Endothelial cell (in vitro differentiated cells): ENCODE results near the gene KCTD2. TPM values are rescaled to one million over a fixed set of nuclear protein-coding genes. Genes with fewer than 3 reads are reported as not detected.
"Not testable (repeated sequence)": the region's sequence is repeated elsewhere in the genome, so short reads cannot be mapped to it uniquely, and the experiment has no call there.

Experiments
- DNase-seq: peaks from one replicate; pipeline ENCODE4 v3.0.0; 2021; ENCODE audit warnings: low spot score
- H3K27ac Mint-ChIP-seq: one replicate; pipeline ENCODE4 v1.8.0; 2021; ENCODE audit warnings: mixed read lengths, inconsistent platforms; ENCODE audit not compliant: unreplicated experiment
- H3K27me3 Mint-ChIP-seq: one replicate; pipeline ENCODE4 v1.8.0; 2021; ENCODE audit warnings: mild to moderate bottlenecking, moderate library complexity, mixed read lengths, inconsistent platforms; ENCODE audit not compliant: unreplicated experiment
- H3K36me3 Mint-ChIP-seq: one replicate; pipeline ENCODE4 v1.8.0; 2021; ENCODE audit warnings: mild to moderate bottlenecking, low read depth, mixed read lengths, inconsistent platforms; ENCODE audit not compliant: unreplicated experiment
- H3K4me1 Mint-ChIP-seq: one replicate; pipeline ENCODE4 v1.8.0; 2021; ENCODE audit warnings: mild to moderate bottlenecking, mixed read lengths, inconsistent platforms; ENCODE audit not compliant: unreplicated experiment
- H3K4me3 Mint-ChIP-seq: one replicate; pipeline ENCODE4 v1.8.0; 2021; ENCODE audit warnings: mild to moderate bottlenecking, mixed read lengths, inconsistent platforms; ENCODE audit not compliant: unreplicated experiment
- H3K9me3 Mint-ChIP-seq: one replicate; pipeline ENCODE4 v1.8.0; 2021; ENCODE audit warnings: mixed read lengths, inconsistent platforms; ENCODE audit not compliant: unreplicated experiment
- CTCF ChIP-seq: fragments of 200-600 bp; sonication (generic); IDR thresholded peaks from one replicate; pipeline ENCODE4 v1.5.0; 2021; ENCODE audit warnings: antibody characterized with exemption; ENCODE audit not compliant: unreplicated experiment
- total RNA-seq: library from RNA; stranded (reverse); fragmentation: NEBNext Ultra II Directional; extraction: Animal tissue kit (Norgen Biotek cat#: 25700); gene quantifications from one replicate; pipeline ENCODE4 v1.2.1, GENCODE V29; 2021; ENCODE audit not compliant: unreplicated experiment

Gene KCTD2
- total RNA-seq, 1 donor from 2014 or later, result 33.5 TPM

GRCh38 chr17:75036643-75037268 is 10.3 kb upstream of the KCTD2 start:
- DNase-seq, result no peak
- peaks cover 29% of the 10 kb centered on the region for H3K27me3 Mint-ChIP-seq
- TF ChIP-seq CTCF, result no peak
- peaks cover 22% of the 10 kb centered on the region for H3K36me3 Mint-ChIP-seq
- no peaks in the 10 kb centered on the region for H3K9me3 Mint-ChIP-seq
- no peak overlapping the region for H3K27ac Mint-ChIP-seq
- peaks cover 13% of the 10 kb centered on the region for H3K4me1 Mint-ChIP-seq
- H3K4me3 Mint-ChIP-seq, result peak overlapping the region; percentile 77

DNA sequence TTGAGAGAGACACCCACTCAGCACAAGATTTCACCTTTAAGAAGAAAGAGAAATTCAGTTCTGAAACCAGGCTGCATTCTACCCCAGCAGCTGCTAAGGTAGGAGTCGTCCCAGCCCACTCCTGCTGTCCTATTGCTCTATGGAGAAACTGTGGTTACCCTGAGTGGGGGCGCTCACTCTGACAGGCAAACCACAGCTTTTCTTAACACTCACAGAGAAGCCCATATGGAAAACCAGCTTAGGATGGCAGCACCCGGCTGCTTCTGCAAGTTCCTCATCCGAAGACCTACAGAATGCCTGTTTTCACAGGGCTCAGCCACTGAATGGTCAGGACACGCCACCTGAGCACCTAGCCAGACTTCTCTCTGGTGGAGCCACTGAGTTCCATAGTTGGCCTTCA is 7.8 kb upstream of the KCTD2 start:
- H3K4me3 Mint-ChIP-seq, result no peak overlapping the region
- no peak overlapping the region for H3K27ac Mint-ChIP-seq
- no peak for DNase-seq
- H3K27me3 Mint-ChIP-seq, result peaks cover 17% of the 10 kb centered on the region
- H3K36me3 Mint-ChIP-seq, result peaks cover 20% of the 10 kb centered on the region
- TF ChIP-seq CTCF, result no peak
- peaks cover 25% of the 10 kb centered on the region for H3K4me1 Mint-ChIP-seq
- H3K9me3 Mint-ChIP-seq, result no peaks in the 10 kb centered on the region

DNA sequence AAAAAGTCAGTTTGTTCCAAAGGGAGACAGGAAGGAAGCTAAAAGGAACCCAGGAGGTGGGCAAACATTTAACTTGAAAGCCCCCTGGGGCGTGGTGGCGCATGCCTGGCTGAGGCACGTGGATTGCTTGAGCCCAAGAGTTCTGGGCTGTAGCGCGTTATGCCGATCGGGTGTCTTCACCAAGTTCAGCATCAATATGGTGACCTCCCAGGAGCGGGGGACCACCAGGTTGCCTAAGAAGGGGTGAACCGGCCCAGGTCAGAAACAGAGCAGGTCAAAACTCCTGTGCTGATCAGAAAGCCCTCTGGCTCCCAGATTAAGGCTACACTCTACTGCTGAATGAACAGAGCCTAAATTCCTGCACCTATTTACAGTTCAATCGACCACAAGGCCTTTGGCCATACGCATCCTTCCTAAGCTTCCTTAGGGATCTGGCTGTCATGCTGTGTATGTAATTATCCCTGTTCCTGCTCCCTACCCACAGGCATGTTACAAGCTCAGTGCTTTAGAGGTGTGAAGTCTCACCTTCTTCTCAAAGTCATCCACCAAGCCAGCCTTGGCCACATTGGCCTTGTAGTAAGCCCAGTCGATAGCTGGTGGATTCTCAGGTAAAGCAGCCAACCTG is 5.3 kb upstream of the KCTD2 start:
- no peak for TF ChIP-seq CTCF
- H3K27me3 Mint-ChIP-seq, result peaks cover 2% of the 10 kb centered on the region
- DNase-seq, result no peak
- H3K4me1 Mint-ChIP-seq, result peaks cover 40% of the 10 kb centered on the region
- H3K36me3 Mint-ChIP-seq, result peaks cover 17% of the 10 kb centered on the region
- H3K9me3 Mint-ChIP-seq, result no peaks in the 10 kb centered on the region
- peak overlapping the region; percentile 31 for H3K27ac Mint-ChIP-seq
- no peak overlapping the region for H3K4me3 Mint-ChIP-seq

DNA sequence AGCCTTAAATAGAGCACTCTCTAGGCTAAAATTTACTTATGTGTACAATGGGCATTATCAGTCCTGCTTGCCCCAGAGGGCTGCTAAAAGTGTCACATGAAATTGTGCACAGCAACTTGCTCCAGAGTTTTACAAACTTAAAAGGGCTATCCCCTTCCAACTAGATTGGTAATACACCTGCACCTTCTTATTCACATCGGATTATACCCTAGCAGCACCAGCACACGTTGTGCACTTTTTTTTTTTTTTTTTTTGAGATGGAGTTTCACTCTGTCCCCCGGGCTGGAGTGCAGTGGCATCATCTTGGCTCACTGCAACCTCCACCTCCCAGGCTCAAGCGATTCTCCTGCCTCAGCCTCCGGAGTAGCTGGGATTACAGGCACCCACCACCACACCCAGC is 3.2 kb upstream of the KCTD2 start:
- not testable (repeated sequence) for H3K4me3 Mint-ChIP-seq, H3K27me3 Mint-ChIP-seq, H3K9me3 Mint-ChIP-seq, DNase-seq
- peaks cover 50% of the 10 kb centered on the region for H3K4me1 Mint-ChIP-seq
- H3K27ac Mint-ChIP-seq, result peak overlapping the region; percentile 0
- peaks cover 16% of the 10 kb centered on the region for H3K36me3 Mint-ChIP-seq

DNA sequence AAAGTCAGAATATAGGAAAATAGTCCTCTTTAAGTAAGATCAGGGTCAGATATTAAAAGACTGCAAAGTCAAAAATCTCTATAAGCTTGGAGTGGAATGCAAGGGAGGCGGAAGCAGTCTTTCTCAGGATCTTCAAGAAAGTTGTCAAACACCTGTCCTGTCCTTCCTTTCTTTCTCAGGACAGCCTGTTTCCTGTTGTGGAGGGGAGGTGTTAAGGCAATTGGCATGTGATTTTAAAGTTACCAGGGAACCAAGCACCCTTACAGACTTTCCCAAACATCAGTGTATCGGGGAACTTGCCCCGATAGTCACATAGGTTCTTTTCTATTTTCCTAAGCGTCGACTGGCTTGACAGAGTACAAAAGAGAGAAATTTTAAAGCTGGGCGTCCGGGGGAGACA is 2.3 kb upstream of the KCTD2 start:
- no peak for TF ChIP-seq CTCF
- H3K36me3 Mint-ChIP-seq, result peaks cover 10% of the 10 kb centered on the region
- peaks cover 2% of the 10 kb centered on the region for H3K27me3 Mint-ChIP-seq
- peak overlapping the region; percentile 88 for H3K4me3 Mint-ChIP-seq
- peaks cover 51% of the 10 kb centered on the region for H3K4me1 Mint-ChIP-seq
- DNase-seq, result no peak
- H3K9me3 Mint-ChIP-seq, result no peaks in the 10 kb centered on the region
- H3K27ac Mint-ChIP-seq, result peak overlapping the region; percentile 99

DNA sequence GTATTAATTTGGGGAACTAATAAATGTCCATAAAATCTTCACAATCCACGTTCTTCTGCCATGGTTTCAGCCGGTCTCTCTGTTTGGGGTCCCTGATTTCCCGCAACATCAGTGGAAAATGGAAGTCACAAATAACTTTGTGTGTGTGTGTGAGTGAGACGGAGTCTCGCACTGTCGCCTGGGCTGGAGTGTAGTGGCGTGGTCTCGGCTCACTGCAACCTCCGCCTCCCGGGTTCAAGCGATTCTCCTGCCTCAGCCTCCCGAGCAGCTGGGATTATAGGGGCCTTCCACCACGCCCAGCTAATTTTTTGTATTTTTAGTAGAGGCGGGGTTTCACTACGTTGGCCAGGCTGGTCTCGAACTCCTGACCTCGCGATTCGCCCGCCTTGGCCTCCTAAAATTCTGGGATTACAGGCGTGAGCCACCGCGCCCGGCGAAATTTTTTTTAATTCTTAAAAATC is 1.0 kb upstream of the KCTD2 start:
- H3K4me1 Mint-ChIP-seq, result peaks cover 48% of the 10 kb centered on the region
- peak overlapping the region; percentile 96 for H3K4me3 Mint-ChIP-seq
- H3K27me3 Mint-ChIP-seq, DNase-seq, H3K36me3 Mint-ChIP-seq, H3K9me3 Mint-ChIP-seq: not testable (repeated sequence)
- H3K27ac Mint-ChIP-seq, result peak overlapping the region; percentile 85
